Right ventricle myocardium inferior (tissue), 1 donor: ENCODE results near the gene PCDH11Y. TPM values are rescaled to one million over a fixed set of nuclear protein-coding genes. Genes with fewer than 3 reads are reported as not detected.
"Not testable (repeated sequence)": the region's sequence is repeated elsewhere in the genome, so short reads cannot be mapped to it uniquely, and the experiment has no call there.

Experiments used
- ATAC-seq: fragments of 200-7000 bp; cut with Tn5 transposase; one replicate; pipeline ENCODE4 v1.9.1; 2020; ENCODE audit warnings: mild to moderate bottlenecking, moderate library complexity
- DNase-seq: peaks from one replicate; pipeline ENCODE4 v3.0.0; 2021; ENCODE audit errors: missing footprints
- intact Hi-C: fragments of 100-400 bp; cut with DNase I; formaldehyde crosslinking; loops from one replicate; pipeline ENCODE4 v1.11.0; 2022
- total RNA-seq: library from RNA; stranded (reverse); fragmentation: NEBNext Ultra II Directional; extraction: Animal tissue kit (Norgen Biotek cat#: 25700); gene quantifications from one replicate; pipeline ENCODE4 v1.2.1, GENCODE V29; 2021
- donor health status: DM: no; HTN: yes; CAD: no; lungs with severe emphysema.

PCDH11Y gene
- total RNA-seq, 1 donor from 2014 or later, result 0.32 TPM

GRCh38 chrY:5776485-5776884, 776.4 kb downstream of the PCDH11Y start:
- ATAC-seq, DNase-seq, intact Hi-C loops: not testable (repeated sequence)
